DMS53 (cell line): ENCODE measurements around the gene HRH1.
"Not testable (repeated sequence)": the region's sequence is repeated elsewhere in the genome, so short reads cannot be mapped to it uniquely, and the experiment has no call there.

ENCODE experiments used
- DNase-seq: peaks from one replicate; lab custom pipeline; 2025; lab: John Stamatoyannopoulos, UW

HRH1 gene

DNA sequence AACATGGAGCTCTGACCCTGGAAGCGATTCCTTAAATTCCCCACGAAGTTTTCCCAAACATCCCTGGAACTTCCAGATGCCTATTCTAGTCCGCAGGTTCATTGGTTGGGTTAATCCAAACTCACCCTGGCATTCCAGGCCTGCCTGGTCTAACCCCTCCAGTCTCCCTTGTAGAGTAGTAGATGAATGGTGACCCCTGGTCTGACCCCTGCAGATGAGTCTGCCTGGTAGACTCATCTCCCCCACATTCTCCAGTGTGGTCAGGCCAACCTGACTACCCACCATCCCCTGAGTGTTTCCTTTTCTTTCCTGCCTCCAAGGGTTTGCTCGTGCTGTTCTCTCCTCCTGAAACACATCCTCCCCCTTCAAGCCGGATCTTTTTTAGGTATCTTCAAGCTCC lies 10.8 kb upstream of the HRH1 start:
- DNase-seq = no peak

DNA sequence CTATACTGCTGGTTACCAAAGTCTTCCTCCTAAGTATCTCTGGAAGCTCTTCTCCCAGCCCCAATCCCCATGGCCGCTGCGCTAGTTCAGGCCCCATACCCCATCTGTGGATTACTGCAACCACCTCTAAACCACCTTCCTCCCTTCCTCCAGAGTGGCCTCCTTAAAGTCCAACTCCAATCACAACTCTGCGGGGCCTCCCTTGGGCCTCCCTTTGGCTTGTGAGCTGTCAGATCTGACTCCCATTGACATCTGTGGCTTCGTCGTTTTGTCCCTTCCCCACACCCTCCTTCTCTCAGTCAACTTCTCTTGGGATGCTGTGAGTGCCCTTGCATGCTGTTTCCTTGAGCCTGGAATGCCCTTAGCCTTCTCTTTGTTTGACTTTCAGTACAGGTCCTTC lies 9.3 kb upstream of the HRH1 start:
- DNase-seq = no peak

DNA sequence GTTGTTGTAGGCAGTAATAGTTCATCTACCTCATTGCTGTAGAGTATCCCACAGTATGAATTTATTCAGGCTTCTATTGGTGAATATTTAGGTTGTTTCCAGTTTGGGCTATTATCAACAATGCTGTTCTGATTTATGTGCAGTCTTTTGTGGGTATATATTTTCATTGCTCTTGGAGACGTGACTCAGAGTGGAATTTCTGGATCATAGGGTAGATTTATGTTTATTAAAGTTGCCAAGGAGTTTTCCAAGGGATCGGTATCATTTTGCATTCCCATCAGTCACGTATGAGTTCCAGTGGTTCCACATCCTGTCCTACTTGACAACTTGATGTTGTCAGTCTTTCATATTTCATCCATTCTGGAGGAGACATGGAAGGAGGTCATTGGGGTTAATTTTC lies 8.4 kb upstream of the HRH1 start:
- DNase-seq = no peak

DNA sequence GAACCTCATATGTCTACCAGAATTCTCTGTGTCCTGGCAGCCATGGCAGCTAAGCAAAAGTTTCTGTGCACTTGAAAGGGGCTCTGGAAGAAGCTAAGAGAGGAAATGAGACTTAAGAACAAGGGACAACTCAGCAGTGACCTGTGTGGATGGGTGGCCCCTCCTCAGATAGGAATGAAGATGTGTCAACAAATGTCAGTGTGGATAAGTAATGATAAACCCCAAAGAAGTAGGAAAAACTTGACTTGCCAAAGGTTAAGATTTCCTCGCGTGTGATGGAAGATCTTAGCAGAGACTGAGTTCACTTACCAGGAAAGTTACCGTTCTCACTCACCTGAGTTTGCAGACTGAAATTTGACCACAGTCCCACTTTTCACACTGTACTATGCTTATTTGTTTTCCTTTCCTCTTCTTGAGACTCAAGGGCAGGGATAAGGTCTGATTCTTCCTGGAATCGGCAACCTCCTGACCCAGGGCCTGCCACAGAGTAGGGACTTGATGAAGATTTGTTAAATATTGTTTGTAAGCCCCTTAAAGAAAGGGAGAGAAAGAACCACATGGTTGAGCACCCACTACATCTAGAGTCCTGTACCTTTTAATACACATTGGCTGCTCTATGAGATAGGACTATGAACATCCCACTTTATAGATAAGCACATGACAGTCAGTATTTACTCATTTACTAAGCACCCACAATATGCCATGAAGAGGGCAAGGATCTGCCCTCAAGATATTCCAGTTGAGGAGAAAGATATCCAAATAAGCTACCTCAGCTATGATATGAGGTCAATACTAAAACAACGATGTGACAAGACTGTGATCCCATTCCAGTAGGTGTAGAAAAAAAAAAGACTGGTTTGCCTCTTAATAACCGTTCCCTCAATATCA lies 7.3 kb upstream of the HRH1 start:
- no peak for DNase-seq

DNA sequence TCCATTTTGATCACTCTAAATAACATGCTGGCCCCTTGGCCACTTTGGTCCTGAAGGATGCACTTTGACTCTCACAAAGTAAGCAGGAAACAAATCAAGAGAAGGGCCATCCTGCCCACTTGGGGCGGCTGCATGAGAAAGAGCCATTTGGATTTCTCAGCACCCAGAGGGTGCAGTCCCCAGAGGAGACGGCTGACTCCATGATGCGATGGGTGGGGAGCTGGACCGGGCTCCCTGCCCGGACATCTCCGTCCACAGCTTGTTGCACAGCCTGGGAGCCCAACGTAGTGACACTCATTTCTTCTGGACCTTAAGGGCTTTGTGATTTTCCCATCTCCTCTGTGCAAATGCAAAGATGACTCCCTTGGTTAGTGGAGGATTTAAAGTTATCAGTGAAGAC lies 4.0 kb upstream of the HRH1 start:
- no peak for DNase-seq

DNA sequence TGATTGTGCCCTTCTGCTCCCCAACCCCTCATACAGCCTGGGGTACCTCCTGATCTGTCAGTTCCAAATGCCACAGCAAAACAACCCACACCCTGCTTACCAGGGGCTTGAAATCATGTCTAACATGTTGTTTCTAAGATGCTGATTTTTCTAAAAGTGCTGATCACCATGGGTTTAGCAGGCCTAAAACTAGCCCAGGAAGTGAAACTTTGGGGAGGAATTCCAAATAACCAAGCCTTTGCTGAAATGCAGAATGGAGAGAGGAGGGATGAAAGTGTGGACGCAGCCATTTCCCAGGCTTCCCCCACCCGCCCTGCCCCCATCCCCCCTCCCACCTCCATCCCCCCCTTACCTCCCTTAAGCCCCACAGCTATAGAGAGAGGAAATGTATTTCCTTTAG lies 2.0 kb upstream of the HRH1 start:
- no peak for DNase-seq

DNA sequence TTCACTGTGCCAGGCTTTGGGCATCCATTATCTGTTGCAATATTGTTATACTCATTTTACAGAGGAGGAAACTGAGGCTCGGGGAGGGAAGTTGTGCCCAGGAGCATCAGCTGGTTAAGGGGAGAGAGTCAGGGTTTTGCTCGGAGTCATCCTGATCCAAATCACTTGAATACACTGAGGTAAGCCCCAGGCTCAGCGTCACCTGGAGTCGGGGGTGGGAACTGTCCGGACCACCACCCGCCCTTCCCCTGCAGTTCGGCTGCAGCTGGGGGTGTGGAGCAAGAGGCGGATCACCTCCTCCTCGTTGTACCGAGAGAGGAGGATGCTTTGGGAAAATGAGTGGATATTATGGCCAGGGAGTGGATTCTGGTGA lies 646 bp downstream of the HRH1 start:
- no peak for DNase-seq

DNA sequence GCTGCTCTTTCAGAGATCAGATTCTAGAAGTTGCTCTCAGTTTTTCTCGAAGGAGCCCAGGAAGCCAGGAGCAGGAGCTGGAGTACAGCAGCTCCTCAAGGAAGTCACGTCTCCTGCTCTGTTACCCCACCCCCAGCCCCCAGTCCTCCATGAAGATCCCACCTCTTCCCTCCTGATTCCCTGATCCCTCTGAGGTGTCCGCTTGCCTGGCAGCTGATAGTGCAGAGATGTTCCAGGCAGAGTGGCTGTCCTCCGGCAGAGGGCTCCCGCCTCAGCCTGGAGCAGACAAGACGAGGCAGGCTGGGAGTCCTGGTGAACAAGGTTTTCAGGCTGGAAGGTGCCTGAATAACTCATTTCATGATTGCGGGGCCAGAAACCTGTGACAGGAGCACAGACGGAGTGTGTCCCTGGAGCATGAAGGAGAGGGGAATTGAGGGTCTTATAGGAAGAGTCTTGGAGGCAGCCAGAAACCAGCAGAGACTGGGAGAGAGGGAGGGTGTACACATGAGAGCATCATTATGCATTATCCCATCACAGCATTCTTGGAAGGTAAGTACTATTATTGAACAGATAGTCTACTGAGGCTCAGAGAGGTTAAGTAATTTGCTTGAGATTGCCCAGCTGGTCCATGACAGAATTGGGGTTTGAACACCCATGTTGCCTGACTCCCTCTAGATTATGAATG lies 1.2 kb downstream of the HRH1 start:
- DNase-seq = peak; percentile 54

DNA sequence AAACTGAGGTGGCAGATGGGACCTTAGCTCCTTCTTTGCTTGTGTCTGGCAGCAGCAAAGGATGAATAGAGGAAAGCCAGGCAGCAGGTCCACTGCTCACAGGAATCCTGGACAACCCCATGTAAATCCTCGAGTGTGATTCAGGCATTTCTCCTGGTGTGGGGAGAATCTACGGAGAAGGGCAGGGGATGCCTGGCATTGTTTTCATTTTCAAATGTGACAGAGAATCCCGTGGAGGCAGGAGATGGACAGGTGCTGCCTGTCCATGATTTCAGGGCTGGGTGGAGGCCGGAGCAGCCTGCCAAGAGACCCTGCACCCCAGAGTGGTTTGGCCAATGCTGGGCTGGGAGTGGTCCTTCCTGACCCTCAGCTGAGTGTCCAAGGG lies 1.7 kb downstream of the HRH1 start:
- no peak for DNase-seq

DNA sequence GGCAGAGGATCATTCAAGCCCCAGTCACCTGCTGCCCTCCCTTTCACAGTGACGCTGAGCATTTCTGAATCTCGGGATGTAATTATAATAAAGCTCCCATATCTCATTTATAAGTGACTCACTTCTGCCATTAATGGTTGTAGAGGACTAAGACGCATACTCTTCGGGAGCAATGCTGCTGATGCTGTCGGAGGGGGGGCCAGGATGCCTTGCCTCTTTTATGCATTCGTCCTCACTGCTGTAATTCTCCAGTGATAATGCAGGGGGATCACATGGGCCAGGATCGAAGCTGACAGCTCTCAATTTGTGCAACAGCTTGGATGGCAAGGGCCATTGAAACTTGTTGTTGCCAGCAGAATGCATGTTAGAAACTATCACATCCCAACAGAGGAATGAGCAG lies 3.1 kb downstream of the HRH1 start:
- DNase-seq = no peak

DNA sequence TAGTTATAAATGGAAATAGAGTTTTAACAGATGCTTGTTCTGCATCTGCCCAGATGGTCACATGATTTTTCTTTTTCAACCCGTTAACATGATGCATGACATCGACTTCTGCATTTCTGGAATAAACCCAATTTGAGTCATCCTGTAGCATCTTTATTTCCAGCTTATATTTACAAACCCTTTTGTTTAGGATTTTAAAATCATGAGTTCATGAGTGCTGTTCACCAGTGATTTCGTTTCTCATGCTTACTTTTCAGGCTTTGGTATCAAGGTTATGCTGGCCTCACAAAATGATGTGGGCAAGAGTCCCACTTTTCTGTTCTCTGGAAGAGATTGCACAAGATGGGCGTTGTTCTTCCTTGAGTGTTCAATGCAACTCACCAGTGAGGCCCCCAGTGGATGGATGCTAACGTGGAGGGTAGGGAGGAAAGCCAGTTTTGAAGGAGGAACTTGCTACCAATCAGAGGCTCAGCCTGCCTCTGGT lies 5.2 kb downstream of the HRH1 start:
- DNase-seq = no peak

DNA sequence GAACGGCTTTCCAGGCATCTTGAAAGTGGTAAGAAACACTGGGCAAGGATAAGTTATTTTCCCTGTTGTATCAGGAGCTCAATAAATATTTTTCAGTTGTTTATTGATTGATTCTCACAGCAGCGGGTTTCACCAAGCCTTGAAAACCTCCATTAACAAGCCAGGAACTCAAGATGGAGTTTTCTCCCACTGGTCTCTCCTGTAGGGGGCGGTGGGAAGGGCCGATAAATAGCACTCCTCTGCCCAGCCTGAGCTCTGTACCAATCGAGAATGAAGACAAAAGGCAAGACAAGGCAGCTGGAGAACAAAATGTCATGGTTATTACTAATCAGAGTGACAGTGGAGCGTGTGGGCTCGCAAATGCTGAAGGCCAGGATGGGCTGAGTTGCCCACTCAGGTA lies 7.4 kb downstream of the HRH1 start:
- DNase-seq = no peak

DNA sequence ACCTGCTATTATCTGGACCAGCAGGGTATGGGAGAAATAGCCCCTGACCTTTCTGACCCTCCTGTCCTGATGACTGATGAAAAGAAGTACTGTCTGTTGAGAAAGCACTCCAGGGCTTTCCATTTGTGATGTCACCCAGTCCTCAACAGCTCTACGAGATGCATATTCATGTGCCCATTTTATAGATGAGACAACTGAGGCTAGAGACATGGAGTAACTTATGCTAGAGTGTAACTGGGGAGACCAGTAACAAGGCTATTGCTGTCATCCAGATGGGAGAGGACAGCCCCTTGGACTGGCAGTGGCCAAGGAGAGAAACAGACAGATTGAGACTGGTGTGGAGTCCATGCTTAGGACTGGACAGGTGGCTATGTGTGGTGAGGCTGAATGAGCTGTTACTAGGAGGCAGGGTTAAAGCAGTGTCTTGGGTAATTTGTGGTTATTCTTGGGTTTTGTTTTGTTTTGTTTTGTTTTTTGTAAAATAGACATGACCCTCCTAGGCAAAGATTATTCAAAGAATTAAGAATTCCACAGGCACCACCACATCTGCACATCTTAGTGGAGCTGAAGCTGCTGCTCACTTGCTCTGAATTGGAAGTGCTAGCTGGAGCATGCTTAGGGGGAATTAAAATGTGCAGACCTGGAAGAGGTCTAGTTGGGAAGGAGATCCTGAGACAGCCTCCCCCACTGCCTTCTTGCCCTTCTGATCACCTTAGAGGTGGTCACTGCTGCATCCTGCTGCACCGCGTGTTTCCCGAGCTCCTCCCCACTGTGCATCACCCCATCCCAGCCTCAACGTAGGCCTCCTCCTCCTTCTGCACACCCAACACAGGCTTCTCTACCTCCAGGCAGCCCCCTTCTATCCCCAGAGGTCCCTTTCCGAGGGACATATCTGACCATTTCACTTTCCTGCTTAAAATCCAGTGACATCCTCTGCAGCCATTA lies 8.4 kb downstream of the HRH1 start:
- no peak for DNase-seq

DNA sequence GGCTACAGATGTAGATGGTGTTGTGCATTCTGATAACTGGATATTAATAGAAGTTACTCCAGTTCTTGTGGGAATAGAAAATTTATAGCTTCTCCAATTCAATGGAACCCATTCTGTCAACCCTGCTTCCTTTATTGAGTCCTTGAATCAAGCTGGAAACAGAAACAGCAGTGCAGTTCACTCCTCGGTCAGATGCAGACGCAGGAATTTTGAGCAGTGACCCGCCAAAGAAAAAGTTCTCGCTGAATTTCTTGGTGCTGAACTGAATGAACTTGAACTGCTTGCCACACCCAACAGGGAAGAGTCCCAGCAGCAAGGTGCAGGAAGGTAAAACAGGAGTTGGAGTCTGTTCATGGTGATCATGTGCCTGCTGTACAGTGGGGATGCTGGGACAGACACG lies 10.3 kb downstream of the HRH1 start:
- DNase-seq = no peak

DNA sequence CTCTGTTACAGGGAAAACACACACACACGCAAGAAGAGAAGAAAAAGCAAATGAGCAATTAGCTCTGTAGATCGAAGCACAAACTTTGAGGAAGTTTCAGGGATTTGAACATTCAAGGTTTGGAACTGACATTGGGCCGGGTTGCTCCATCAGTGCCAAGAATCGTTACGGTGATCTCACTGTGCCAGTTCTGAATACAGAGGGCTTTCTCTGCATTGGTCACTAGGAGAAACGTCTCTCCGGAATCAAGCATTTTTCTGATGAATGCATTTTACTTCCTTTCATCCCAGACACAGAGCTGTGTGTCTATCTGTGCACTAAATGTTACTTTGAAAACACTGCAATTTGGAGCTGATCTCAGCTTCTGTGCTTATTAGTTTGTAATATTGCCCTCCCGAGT lies 11.2 kb downstream of the HRH1 start:
- DNase-seq = no peak

DNA sequence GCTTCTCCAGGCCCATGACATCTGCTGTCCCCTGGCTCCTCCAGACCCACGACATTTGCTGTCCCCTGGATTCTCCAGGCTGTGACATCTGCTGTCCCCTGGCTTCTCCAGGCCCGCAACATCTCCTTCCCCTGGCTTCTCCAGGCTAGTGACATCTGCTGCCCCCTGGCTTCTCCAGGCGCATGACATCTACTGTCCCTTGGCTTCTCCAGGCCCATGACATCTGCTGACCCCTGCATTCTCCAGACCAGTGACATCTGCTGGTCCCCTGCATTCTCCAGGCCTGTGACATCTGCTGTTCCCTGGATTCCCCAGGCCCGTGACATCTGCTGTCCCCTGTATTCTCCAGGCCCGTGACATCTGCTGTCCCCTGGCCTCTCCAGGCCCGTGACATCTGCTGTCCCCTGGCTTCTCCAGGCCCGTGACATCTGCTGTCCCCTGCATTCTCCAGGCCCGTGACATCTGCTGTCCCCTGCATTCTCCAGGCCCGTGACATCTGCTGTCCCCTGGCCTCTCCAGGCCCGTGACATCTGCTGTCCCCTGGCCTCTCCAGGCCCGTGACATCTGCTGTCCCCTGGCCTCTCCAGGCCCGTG lies 12.6 kb downstream of the HRH1 start:
- DNase-seq = not testable (repeated sequence)

DNA sequence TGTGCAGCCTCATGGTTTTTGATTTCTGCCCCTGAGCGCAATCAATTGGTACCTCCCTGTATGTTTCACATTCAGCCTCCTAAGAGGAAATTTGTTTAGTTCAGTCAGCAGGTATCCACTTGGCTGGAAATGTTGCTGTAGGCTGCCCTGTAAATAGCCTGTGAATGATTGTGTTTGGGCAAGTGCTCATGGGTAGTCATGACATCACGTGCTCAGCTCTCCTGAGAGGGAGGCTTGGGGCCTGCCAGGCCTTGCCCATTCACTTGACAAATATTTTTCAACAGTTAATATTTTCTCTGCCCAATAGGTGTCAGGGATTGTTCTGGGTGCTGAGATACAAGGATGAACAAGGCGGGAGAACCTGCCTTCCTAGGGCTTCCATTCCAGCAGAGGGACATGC lies 13.3 kb downstream of the HRH1 start:
- no peak for DNase-seq

DNA sequence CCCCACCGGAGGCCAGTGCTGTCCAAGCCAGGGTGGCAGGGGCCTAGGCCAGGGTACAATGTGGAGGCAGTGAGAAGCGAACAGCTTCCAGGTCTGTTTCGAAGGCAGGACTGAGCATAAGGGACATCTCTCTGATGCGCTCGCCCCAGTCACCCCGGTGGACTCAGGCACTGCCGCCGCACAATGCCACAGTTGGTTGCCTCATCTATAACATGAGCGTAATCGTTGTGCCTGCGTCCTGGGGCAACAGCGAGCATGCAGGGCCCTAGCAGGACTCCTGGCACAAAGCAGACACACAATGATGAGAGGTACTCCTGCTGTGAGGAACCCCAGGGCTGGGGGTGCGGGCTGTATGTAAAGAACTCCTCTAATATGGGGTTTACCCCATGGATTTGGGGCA lies 14.1 kb downstream of the HRH1 start:
- no peak for DNase-seq

DNA sequence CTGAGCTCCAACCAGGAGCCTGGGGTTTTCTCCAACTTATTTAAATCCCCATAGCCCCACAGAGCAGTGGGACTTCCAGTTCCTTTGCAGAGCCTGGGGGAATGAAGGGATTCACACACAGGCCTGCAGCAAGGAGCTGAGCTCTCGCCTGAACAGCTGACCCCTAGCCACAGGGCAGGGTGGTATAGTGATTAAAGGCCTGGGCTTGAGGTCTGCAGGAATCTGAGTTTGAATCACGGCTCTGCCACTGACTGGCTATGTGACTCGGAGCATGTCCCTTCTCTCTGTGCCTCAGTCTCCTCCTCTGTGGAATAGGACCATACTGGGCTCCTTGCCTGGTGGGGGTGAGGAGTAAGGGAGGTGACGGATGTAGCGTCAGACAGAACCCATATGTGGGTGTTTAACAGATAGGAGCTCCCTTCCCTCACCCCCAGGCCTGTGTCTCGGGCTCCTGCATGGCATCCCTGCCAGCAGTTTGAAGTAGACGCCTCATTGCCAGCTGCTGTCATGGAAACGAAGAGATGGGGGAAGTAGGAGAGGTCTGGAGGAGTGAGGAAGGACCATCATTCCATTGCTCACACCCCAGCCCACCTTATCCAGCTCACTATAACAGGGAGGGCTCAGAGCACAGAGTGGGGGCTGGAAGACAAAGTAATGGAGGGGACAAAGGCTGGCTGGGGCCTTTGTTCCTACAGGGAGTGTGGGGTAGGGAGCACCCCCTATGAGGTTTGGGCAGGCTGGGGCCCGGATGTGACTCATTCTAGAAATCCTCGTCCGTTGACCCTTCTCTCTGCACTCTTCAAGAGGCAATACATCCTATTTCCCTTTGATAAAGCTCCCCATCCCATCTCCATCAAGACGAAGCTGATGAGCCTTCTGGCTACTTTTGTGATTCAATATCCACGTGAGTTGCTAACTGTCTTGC lies 14.8 kb downstream of the HRH1 start:
- no peak for DNase-seq

DNA sequence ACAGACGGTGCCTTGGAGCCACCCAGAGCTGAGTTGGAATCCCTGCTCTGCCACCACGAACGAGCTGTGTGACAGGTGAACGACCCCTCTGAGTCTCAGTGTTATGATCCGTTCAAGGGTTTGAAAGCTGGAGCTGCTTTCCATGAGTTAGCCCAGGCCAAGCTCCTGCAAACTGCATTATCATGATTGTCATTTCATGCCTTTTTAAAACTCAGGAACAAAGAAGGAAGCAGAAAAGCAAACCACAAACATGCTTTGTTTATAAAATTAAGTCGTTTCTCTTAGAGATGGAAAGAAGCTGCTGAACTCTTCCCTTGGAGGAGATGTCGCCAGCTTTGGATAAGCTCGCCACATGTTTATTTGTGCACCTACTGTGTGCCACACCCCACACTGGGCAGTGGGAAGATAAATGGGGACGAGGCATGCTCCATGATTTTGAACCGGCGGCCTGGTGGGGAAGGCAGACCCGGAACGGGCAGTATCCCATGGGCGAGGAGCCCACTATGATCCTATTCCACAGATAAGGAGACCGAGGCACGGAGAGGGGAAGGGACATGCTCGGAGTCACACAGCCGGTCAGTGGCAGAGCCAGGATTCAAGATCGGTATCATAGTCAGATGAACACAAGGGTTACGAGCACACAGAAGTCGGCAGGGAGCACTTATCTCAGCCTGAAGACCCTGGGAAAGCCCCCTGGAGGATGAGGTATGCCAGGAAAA lies 15.9 kb downstream of the HRH1 start:
- DNase-seq = no peak
